Endodermal cell (in vitro differentiated cells): ENCODE measurements around the gene B3GALNT2. TPM values are rescaled to one million over a fixed set of nuclear protein-coding genes. Genes with fewer than 3 reads are reported as not detected.
A peak's percentile ranks its signal among the peaks of the same experiment; 100 is the strongest.

ENCODE experiments used
- DNase-seq: peaks from one replicate; pipeline ENCODE4 v3.0.0-alpha.2; 2017
- H3K27ac ChIP-seq: 2 replicates; pipeline ENCODE4 v1.5.1; 2013; ENCODE audit warnings: mild to moderate bottlenecking, low read depth, low read length, moderate library complexity
- H3K27me3 ChIP-seq: 2 replicates; pipeline ENCODE4 v1.6.1; 2013; ENCODE audit warnings: mild to moderate bottlenecking, low read length, moderate library complexity; ENCODE audit not compliant: insufficient read depth, control insufficient read depth, poor library complexity, severe bottlenecking
- H3K36me3 ChIP-seq: 2 replicates; pipeline ENCODE4 v1.7.0; 2013; ENCODE audit warnings: mild to moderate bottlenecking, low read length, moderate library complexity; ENCODE audit not compliant: control insufficient read depth, insufficient read depth
- H3K4me1 ChIP-seq: one replicate; pipeline ENCODE4 v1.7.0; 2013; ENCODE audit warnings: low read length; ENCODE audit not compliant: control insufficient read depth, insufficient read depth
- H3K4me3 ChIP-seq: 2 replicates; pipeline ENCODE4 v1.5.1; 2013; ENCODE audit warnings: mild to moderate bottlenecking, low read length, moderate library complexity
- H3K9ac ChIP-seq: 2 replicates; pipeline ENCODE4 v1.6.1; 2013; ENCODE audit warnings: mild to moderate bottlenecking, low read length, moderate library complexity; ENCODE audit not compliant: poor library complexity, severe bottlenecking; ENCODE audit errors: extremely low read depth
- H3K9me3 ChIP-seq: 2 replicates; pipeline ENCODE4 v1.6.1; 2013; ENCODE audit warnings: mild to moderate bottlenecking, low read length, moderate library complexity; ENCODE audit not compliant: control insufficient read depth
- H3K27ac Mint-ChIP-seq: 2 replicates; pipeline ENCODE4 v1.8.0; 2020; ENCODE audit warnings: mixed read lengths
- H3K27me3 Mint-ChIP-seq: 2 replicates; pipeline ENCODE4 v1.8.0; 2021; ENCODE audit warnings: mild to moderate bottlenecking, mixed read lengths; ENCODE audit not compliant: insufficient read depth
- H3K36me3 Mint-ChIP-seq: 2 replicates; pipeline ENCODE4 v1.8.0; 2020; ENCODE audit warnings: low read depth, mixed read lengths
- H3K4me1 Mint-ChIP-seq: 2 replicates; pipeline ENCODE4 v1.8.0; 2020; ENCODE audit warnings: mixed read lengths
- H3K4me3 Mint-ChIP-seq: 2 replicates; pipeline ENCODE4 v1.8.0; 2020; ENCODE audit warnings: mild to moderate bottlenecking, moderate library complexity, mixed read lengths
- H3K9me3 Mint-ChIP-seq: 2 replicates; pipeline ENCODE4 v1.8.0; 2020; ENCODE audit warnings: mild to moderate bottlenecking, mixed read lengths
- CTCF ChIP-seq: fragments of 200-600 bp; sonication (generic); conservative IDR thresholded peaks from 2 replicates; pipeline ENCODE4 v1.5.0; 2021; ENCODE audit warnings: antibody characterized with exemption, mild to moderate bottlenecking
- WGBS, 2 experiments: methylation state at CpG; one replicate each; pipeline versions ENCODE4 v1.1.5 to v1.1.7; 2013; ENCODE audit warnings: missing lambda C conversion rate in 2 of 2, mixed read lengths in 1 of 2; ENCODE audit not compliant: insufficient coverage in 1 of 2, insufficient read length in 1 of 2; 5-methylcytosine and 5-hydroxymethylcytosine counted together
- total RNA-seq, 2 donors: library from RNA; stranded (reverse); fragmentation: NEBNext Ultra II Directional in 1 of 2; extraction: Animal tissue kit (Norgen Biotek cat#: 25700) in 1 of 2; gene quantifications; 2 replicates in 1 of 2; 3 replicates in 1 of 2; pipeline ENCODE4 v1.2.1, GENCODE V29; 2021

Gene B3GALNT2
- total RNA-seq, 2 donors from 2014 or later = 33.0 to 34.3 TPM

DNA sequence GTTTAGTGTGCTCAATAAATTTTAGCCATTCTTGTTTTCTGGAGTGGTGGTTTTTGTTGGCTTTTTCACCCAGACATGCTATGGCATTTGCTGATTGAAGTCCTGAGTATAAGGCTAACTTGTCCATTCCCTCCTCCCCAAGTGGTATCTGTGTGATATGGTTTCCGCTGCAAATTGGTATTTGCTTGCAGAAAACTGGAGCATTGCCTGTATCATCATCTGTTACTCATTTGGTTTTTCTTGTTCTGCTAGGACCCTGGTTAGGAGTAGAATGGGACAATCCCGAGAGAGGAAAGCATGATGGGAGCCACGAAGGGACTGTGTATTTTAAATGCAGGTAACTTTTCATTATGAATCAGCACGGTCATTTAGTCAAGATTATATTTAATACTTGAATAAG is 103.0 kb downstream of the B3GALNT2 start:
- Histone ChIP-seq H3K27ac (no peak overlapping the region), H3K4me3 (no peak overlapping the region), H3K36me3 (peaks cover 9% of the 10 kb centered on the region), H3K4me1 (no peaks in the 10 kb centered on the region), H3K9me3 (no peaks in the 10 kb centered on the region), H3K27me3 (no peaks in the 10 kb centered on the region), H3K9ac (no peak overlapping the region)
- Mint-ChIP-seq H3K4me1 (peaks cover 2% of the 10 kb centered on the region), H3K36me3 (peaks cover 21% of the 10 kb centered on the region), H3K9me3 (peaks cover 3% of the 10 kb centered on the region), H3K4me3 (no peak overlapping the region), H3K27ac (peak overlapping the region; percentile 19), H3K27me3 (no peaks in the 10 kb centered on the region)
- 96 to 97% methylated on average over 3 to 4 of the region's 4 CpGs for WGBS, 2 experiments
- TF ChIP-seq CTCF = no peak
- DNase-seq = no peak

Other genes with a start within 250 kb of the B3GALNT2 start
- gene ARID4B, start 176.3 kb downstream of the B3GALNT2 start, total RNA-seq = 10 to 100 TPM; 40.6 to 43.1 TPM
- gene GGPS1, start 175.9 kb downstream of the B3GALNT2 start, total RNA-seq = 10 to 100 TPM; 56.3 to 64.6 TPM
- 10 to 100 TPM; 31.8 to 33.3 TPM for gene TBCE, start 137.0 kb downstream of the B3GALNT2 start, total RNA-seq
- gene GNG4, start 145.3 kb upstream of the B3GALNT2 start, total RNA-seq = 10 to 100 TPM; 13.5 to 14.2 TPM